NOMO-1 (cell line): ENCODE data around the gene JAK2.
"Not testable (repeated sequence)": the region's sequence is repeated elsewhere in the genome, so short reads cannot be mapped to it uniquely, and the experiment has no call there.

Source experiments
- DNase-seq, 2 experiments: peaks; one replicate each; lab custom pipeline; 2025; ENCODE audit not compliant: unreplicated experiment in 2 of 2; lab: John Stamatoyannopoulos, UW

JAK2 gene

GRCh38 chr9:4979239-4979638 is 5.8 kb upstream of the JAK2 start:
- no peak for DNase-seq

- peak in 1 of 2 experiments; percentile 18 for DNase-seq
Observed at GRCh38 chr9:4980086-4980727, 4.9 kb upstream of the JAK2 start.

DNA sequence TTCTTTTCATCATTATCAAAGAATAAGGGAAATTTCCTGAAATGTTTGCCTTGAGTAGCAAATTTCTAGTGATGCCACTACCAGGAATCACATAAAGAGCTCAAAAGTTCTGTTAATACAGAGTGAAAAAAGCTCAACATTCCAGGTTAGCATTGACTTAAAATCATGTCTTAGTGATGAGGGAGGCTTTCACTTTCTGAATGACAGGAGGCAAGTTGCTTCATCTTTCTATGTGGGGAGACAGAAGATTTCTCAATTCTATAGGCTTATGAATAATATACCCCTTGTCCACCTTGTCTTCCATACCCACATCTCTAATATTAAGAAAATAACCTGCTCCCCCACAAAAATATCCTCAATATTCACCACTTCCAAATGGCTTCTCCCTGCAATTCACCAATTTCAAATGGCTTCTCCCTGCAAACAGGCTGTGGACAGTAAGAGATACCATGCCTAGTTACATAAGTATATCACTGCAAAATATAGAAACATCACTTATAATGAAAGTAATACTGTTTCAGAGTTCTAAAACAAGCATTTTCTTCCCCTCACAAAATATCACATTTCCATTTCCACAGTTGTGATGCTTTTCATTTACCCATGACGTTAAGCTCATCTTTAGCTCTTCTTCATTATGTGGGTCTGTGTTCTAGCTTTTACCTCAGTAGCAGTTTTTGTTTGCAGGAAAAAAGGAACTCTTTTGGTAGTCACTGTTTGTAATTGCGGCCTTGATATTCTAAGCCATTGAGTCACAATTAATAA is 2.2 kb upstream of the JAK2 start:
- DNase-seq = peak in 1 of 2 experiments; percentile 58

- DNase-seq = peak; percentile 12 to 64
Observed at GRCh38 chr9:4983601-4984165, 1.4 kb upstream of the JAK2 start.

- DNase-seq = no peak
Observed at GRCh38 chr9:4984171-4984620, 876 bp upstream of the JAK2 start.

GRCh38 chr9:4985386-4986266 is 554 bp downstream of the JAK2 start:
- peak; percentile 11 to 52 for DNase-seq

- no peak for DNase-seq
Observed at GRCh38 chr9:4986296-4986695, 1.2 kb downstream of the JAK2 start.

GRCh38 chr9:4986783-4987182 is 1.7 kb downstream of the JAK2 start:
- no peak for DNase-seq

- peak; percentile 13 to 35 for DNase-seq
Observed at GRCh38 chr9:4987961-4988421, 2.9 kb downstream of the JAK2 start.

DNA sequence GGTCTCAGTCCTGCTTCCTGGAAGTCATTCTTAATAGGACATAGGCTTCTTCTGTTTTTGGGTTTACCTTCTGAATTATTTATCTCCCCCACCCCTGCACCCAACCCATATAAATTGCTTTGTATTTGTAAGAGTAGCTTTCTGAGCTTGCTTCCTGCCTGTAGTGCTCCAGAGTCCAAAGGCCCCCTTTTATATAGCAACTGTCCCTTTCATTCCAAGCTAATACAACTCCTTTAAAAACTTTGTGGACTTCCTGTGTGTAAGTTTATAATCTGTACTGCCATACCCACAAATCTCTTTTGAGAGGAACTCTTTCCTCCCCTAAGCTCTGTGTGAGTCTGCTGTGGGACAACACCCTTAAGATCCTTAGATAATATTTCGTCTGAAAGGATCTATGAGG is 7.8 kb downstream of the JAK2 start:
- no peak for DNase-seq

DNA sequence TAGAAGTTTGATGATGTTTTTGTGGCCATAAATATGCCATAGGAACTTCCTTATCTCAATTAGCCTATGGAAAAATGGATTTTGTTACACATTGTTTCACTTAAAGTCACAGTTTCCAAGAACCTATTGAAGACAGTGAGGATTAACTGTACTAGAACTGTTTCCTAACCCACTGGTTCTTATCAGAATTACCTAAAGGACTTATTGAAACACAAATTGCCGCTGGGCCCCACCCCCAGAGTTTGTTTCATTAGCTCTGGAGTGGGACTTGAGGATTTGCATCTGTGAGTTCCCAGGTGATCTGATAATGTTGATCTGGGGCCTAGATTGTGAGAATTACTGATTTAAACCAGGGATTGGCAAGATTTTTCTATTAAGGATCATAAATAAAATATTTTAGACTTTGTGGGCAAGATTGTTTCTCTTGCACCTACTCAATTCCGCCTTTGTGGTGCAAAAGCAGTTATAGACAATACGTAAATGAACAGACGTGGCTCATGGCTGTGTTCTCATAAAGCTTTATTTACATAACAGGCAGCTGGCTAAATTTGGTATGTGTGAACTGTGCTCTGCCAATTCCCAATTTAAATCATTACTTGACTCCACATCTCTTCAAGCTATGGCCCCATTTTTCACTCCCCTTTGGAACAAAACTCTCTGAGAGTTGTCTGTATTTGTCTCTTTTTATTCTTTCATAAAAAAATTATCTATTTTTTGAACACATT is 9.3 kb downstream of the JAK2 start:
- no peak for DNase-seq

DNA sequence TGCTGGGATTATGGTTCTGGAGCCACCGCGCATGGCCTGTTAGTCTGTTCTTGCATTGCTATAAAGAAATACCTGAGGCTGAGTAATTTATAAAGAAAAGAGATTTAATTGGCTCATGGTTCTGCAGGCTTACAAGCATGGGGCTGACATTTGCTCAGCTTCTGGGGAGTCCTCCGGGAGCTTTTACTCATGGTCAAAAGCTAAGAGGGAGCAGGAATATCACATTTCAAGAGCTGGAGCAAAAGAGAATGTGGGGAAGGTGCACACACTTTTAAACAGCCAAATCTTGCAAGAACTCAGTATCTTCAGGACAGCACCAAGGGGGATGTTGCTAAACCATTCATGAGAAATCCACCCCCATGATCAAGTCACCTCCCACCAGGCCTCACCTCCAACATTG is 12.1 kb downstream of the JAK2 start:
- DNase-seq = no peak

GRCh38 chr9:4997631-4998030 is 12.6 kb downstream of the JAK2 start:
- DNase-seq = no peak

DNA sequence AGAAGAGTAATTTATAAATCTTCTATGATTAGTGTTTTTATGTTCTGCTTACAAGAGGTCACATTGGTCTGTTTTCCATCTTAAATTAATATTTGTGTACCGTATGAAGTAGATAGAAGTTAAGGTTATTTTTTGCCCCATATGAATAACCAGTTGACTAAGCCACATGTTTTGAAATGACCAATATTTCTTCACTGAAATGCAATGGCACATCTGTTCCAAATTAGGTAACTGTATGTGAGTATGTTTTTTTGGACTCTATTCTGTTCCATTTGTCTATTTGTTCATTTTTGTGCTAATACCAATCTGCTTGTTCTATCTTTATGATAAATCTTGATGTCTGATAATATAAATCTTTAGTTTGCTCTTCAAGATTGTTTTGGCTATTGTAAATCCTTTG is 17.7 kb downstream of the JAK2 start:
- DNase-seq = no peak

DNA sequence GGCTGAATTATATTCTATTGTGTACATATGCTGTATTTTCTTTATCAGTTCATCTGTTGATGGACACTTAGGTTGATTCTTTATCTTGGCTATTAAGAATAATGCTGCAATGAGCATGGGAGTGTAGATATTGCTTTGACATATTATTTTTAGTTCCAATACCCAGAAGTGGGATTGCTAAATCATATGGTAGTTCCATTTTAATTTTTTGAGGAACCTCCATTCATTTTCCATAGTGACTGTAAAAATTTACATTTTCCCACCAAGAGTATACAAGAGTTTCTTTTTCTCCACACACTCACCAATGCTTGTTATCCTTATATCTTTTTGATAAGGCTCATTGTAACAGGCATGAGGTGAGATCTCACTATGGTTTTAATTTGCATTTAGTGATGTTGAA is 19.4 kb downstream of the JAK2 start:
- no peak for DNase-seq

GRCh38 chr9:5008202-5008601 is 23.1 kb downstream of the JAK2 start:
- DNase-seq = no peak

DNA sequence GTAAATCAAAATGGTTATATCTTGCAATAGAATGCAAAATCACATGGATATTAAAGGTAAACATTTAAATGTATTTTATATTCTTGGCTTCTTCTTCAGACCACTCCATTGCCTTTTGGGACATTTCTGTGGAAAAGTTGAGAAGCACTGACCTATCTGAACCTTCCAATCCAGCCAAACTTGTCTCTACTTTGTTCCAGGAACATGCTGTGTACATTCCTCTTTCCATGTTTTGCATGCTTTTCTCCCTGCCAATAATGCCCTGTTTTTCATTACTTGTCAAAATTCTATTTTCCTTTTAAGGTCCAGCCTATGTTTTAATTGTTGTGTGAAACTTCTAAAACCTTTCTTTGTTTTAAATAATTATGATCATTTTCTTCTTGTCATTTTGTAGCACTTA is 28.3 kb downstream of the JAK2 start:
- no peak for DNase-seq

DNA sequence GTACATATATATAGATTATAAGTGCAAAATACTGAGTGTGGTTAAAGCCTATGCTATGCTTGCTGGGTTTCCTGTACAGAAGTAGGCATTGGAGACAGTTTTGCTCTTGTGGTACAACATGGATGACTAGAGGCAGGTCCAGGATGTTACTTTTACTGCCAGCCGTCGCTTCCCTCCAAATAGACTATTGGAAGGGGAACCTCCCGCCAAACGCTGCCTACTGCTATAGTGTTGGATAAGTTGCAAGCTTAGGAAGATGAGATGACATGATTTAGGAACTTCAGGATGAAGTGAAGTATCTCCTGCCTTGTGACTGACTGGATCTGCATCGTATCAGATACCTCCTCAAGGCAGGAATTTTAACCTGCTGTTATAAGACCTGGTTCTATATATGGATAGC is 30.9 kb downstream of the JAK2 start:
- DNase-seq = no peak

DNA sequence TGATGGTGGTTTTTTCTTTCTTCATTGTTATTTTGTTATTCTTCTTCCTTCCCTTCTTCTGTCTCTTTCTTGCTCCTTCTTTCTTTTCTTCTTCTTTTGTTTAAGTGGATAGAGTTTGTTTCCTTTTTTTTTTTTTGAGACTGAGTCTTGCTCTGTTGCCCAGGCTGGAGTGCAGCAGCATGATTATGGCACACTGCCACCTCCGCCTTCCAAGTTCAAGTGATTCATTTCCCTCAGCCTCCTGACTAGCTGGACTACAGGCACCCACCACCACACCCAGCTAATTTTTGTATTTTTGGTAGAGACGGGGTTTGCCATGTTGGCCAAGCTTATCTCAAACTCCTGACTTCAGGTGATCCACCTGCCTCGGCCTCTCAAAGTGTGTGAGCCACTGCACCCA is 40.3 kb downstream of the JAK2 start:
- no peak for DNase-seq

DNA sequence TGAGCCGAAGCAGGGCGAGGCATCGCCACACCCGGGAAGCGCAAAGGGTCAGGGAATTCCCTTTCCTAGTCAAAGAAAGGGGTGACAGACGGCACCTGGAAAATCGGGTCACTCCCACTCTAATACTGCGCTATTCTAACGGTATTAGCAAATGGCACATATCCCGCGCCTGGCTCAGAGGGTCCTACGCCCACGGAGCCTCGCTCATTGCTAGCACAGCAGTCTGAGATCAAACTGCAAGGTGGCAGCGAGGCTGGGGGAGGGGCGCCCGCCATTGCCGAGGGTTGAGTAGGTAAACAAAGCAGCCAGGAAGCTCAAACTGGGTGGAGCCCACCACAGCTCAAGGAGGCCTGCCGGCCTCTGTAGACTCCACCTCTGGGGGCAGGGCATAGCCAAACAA is 46.9 kb downstream of the JAK2 start:
- DNase-seq = not testable (repeated sequence)
